HEK293T (cell line): ENCODE data around the gene PROK1.

Experiments
- CTCF ChIA-PET: fragments of 350-600 bp; formaldehyde crosslinking; extraction: SDS; loops from one replicate; lab custom pipeline; 2021; ENCODE audit warnings: antibody characterized with exemption, inconsistent platforms; lab: Yijun Ruan, JAX
- POLR2A ChIA-PET: fragments of 350-600 bp; formaldehyde crosslinking; extraction: SDS; loops from one replicate; lab custom pipeline; 2020; ENCODE audit warnings: antibody characterized with exemption, inconsistent platforms; lab: Yijun Ruan, JAX
- DNase-seq: peaks from one replicate; pipeline ENCODE4 v3.0.0; 2012; ENCODE audit warnings: mixed read lengths; ENCODE audit errors: extremely low spot score
- ARNT ChIP-seq: fragments of 450-650 bp; IDR thresholded peaks from 2 replicates; pipeline ENCODE4 v1.6.1; 2017; ENCODE audit warnings: mild to moderate bottlenecking
- BHLHE40 ChIP-seq: fragments of 450-650 bp; IDR thresholded peaks from 2 replicates; pipeline ENCODE4 v1.6.1; 2016; ENCODE audit warnings: mild to moderate bottlenecking, moderate library complexity, borderline replicate concordance
- CTBP1 ChIP-seq: fragments of 450-650 bp; IDR thresholded peaks from 2 replicates; pipeline ENCODE4 v1.6.1; 2016; ENCODE audit warnings: borderline replicate concordance
- ELF4 ChIP-seq: fragments of 450-650 bp; IDR thresholded peaks from 2 replicates; pipeline ENCODE4 v1.6.1; 2017; ENCODE audit warnings: antibody characterized with exemption
- FOXA1 ChIP-seq: fragments of 450-650 bp; IDR thresholded peaks from 2 replicates; pipeline ENCODE4 v1.6.1; 2016; ENCODE audit warnings: mild to moderate bottlenecking
- FOXK2 ChIP-seq: fragments of 450-650 bp; IDR thresholded peaks from 2 replicates; pipeline ENCODE4 v1.6.1; 2016; ENCODE audit warnings: mild to moderate bottlenecking
- FOXM1 ChIP-seq: fragments of 450-650 bp; IDR thresholded peaks from 2 replicates; pipeline ENCODE4 v1.6.1; 2017; ENCODE audit warnings: mild to moderate bottlenecking, borderline replicate concordance
- HDGF ChIP-seq: fragments of 450-650 bp; IDR thresholded peaks from 2 replicates; pipeline ENCODE4 v1.6.1; 2017; ENCODE audit warnings: antibody characterized with exemption, borderline replicate concordance
- L3MBTL2 ChIP-seq: fragments of 450-650 bp; conservative IDR thresholded peaks from 2 replicates; pipeline ENCODE4 v1.6.1; 2016; ENCODE audit warnings: mild to moderate bottlenecking
- LEF1 ChIP-seq: fragments of 450-650 bp; IDR thresholded peaks from 2 replicates; pipeline ENCODE4 v1.6.1; 2017; ENCODE audit warnings: mild to moderate bottlenecking, borderline replicate concordance
- NFRKB ChIP-seq: fragments of 450-650 bp; IDR thresholded peaks from 2 replicates; pipeline ENCODE4 v1.6.1; 2016; ENCODE audit warnings: mild to moderate bottlenecking, moderate library complexity
- PKNOX1 ChIP-seq: fragments of 450-650 bp; IDR thresholded peaks from 2 replicates; pipeline ENCODE4 v1.6.1; 2016
- SP1 ChIP-seq: fragments of 450-650 bp; IDR thresholded peaks from 2 replicates; pipeline ENCODE4 v1.6.1; 2017
- SUZ12 ChIP-seq: fragments of 450-650 bp; IDR thresholded peaks from 2 replicates; pipeline ENCODE4 v1.6.1; 2016; ENCODE audit warnings: mild to moderate bottlenecking
- TARDBP ChIP-seq: fragments of 450-650 bp; IDR thresholded peaks from 2 replicates; pipeline ENCODE4 v1.6.1; 2016
- ZNF384 ChIP-seq: fragments of 450-650 bp; IDR thresholded peaks from 2 replicates; pipeline ENCODE4 v1.6.1; 2016

PROK1 gene

GRCh38 chr1:110489406-110489805 is 38.5 kb downstream of the PROK1 start:
- TF ChIP-seq TARDBP (no peak), HDGF (no peak), LEF1 (no peak), NFRKB (no peak), BHLHE40 (no peak), FOXA1 (no peak), SUZ12 (no peak), ZNF384 (no peak)
- no peak for DNase-seq
- ChIA-PET POLR2A (no interaction called here), CTCF (no interaction called here)

GRCh38 chr1:110489973-110490542 is 39.1 kb downstream of the PROK1 start:
- TF ChIP-seq FOXM1 (no peak), ZNF384 (no peak), CTBP1 (no peak)
- DNase-seq, result no peak
- ChIA-PET POLR2A (no interaction called here), CTCF (interaction anchor here (1.0 kb wide), 1 partner anchor 30 kb away, joined by 5 read pairs; no protein-coding TSS in a partner anchor)

GRCh38 chr1:110490791-110491451 is 40.0 kb downstream of the PROK1 start:
- TF ChIP-seq L3MBTL2 (no peak), ELF4 (no peak), SP1 (no peak), ZNF384 (no peak)
- ChIA-PET CTCF (interaction anchor here (0.8 to 1.0 kb wide), 2 partner anchors 31 to 282 kb away, joined by 4 to 5 read pairs; no protein-coding TSS in a partner anchor), POLR2A (no interaction called here)
- DNase-seq, result no peak

- POLR2A ChIA-PET, result no interaction called here
- TF ChIP-seq FOXA1, result no peak
- no peak for TF ChIP-seq BHLHE40
- TF ChIP-seq FOXK2, result no peak
- TF ChIP-seq CTBP1, result no peak
- no peak for TF ChIP-seq PKNOX1
- TF ChIP-seq SP1, result no peak
- TF ChIP-seq TARDBP, result no peak
- TF ChIP-seq LEF1, result no peak
- TF ChIP-seq ZNF384, result no peak
- TF ChIP-seq ARNT, result no peak
- no peak for TF ChIP-seq SUZ12
- no peak for TF ChIP-seq FOXM1
- TF ChIP-seq ELF4, result no peak
- CTCF ChIA-PET, result interaction anchor here (1.0 to 1.1 kb wide), 2 partner anchors 10 to 32 kb away, joined by 3 read pairs; no protein-coding TSS in a partner anchor
- no peak for DNase-seq
Observed at GRCh38 chr1:110492573-110492972, 41.6 kb downstream of the PROK1 start.

- ChIA-PET CTCF (no interaction called here), POLR2A (no interaction called here)
- DNase-seq, result no peak
- no peak for TF ChIP-seq LEF1
- TF ChIP-seq FOXA1, result no peak
- TF ChIP-seq SUZ12, result no peak
- TF ChIP-seq CTBP1, result no peak
- no peak for TF ChIP-seq ARNT
- TF ChIP-seq L3MBTL2, result no peak
- TF ChIP-seq HDGF, result no peak
- TF ChIP-seq FOXK2, result no peak
- TF ChIP-seq ZNF384, result no peak
- TF ChIP-seq FOXM1, result no peak
- no peak for TF ChIP-seq PKNOX1
- no peak for TF ChIP-seq NFRKB
- no peak for TF ChIP-seq SP1
- no peak for TF ChIP-seq TARDBP
- no peak for TF ChIP-seq ELF4
- no peak for TF ChIP-seq BHLHE40
Observed at GRCh38 chr1:110493059-110493699, 42.2 kb downstream of the PROK1 start.

- ChIA-PET CTCF (interaction anchor here (1.0 to 1.3 kb wide), 2 partner anchors 184 to 318 kb away, joined by 3 read pairs; no protein-coding TSS in a partner anchor), POLR2A (no interaction called here)
- no peak for TF ChIP-seq LEF1
- TF ChIP-seq PKNOX1, result no peak
- no peak for TF ChIP-seq SP1
- TF ChIP-seq CTBP1, result no peak
- TF ChIP-seq L3MBTL2, result no peak
- TF ChIP-seq FOXA1, result no peak
- no peak for DNase-seq
Observed at GRCh38 chr1:110494036-110494435, 43.1 kb downstream of the PROK1 start.
